Ecto neural progenitor cell (in vitro differentiated cells): ENCODE results near the gene BPHL.
"Not testable (repeated sequence)": the region's sequence is repeated elsewhere in the genome, so short reads cannot be mapped to it uniquely, and the experiment has no call there.

ENCODE experiments used
- DNase-seq: peaks from one replicate; pipeline ENCODE4 v3.0.0-alpha.2; 2018; ENCODE audit warnings: low spot score

BPHL gene

GRCh38 chr6:3179945-3180344 lies 61.4 kb downstream of the BPHL start:
- not testable (repeated sequence) for DNase-seq

GRCh38 chr6:3181105-3181504 lies 62.6 kb downstream of the BPHL start:
- DNase-seq = no peak

- no peak for DNase-seq
These were observed 64.6 kb downstream of the BPHL start for GRCh38 chr6:3183066-3183465.

- no peak for DNase-seq
These were observed 68.5 kb downstream of the BPHL start for GRCh38 chr6:3186974-3187382.

- DNase-seq = no peak
These were observed 69.8 kb downstream of the BPHL start for GRCh38 chr6:3188262-3188661.

GRCh38 chr6:3189192-3189591 lies 70.7 kb downstream of the BPHL start:
- DNase-seq = not testable (repeated sequence)

- DNase-seq = no peak
These were observed 71.5 kb downstream of the BPHL start for GRCh38 chr6:3190056-3190455.

- no peak for DNase-seq
These were observed 72.3 kb downstream of the BPHL start for GRCh38 chr6:3190779-3191178.

GRCh38 chr6:3193102-3193849 lies 74.8 kb downstream of the BPHL start:
- DNase-seq = peak; percentile 60

- DNase-seq = peak; percentile 74
These were observed 76.3 kb downstream of the BPHL start for GRCh38 chr6:3194535-3195419.

GRCh38 chr6:3195420-3195694 lies 76.8 kb downstream of the BPHL start:
- no peak for DNase-seq

GRCh38 chr6:3195695-3196497 lies 77.4 kb downstream of the BPHL start:
- DNase-seq = peak; percentile 67

GRCh38 chr6:3196770-3197169 lies 78.3 kb downstream of the BPHL start:
- DNase-seq = no peak

GRCh38 chr6:3197734-3198133 lies 79.2 kb downstream of the BPHL start:
- DNase-seq = not testable (repeated sequence)

GRCh38 chr6:3199382-3199781 lies 80.9 kb downstream of the BPHL start:
- DNase-seq = peak; percentile 23

GRCh38 chr6:3200682-3201081 lies 82.2 kb downstream of the BPHL start:
- peak; percentile 7 for DNase-seq

GRCh38 chr6:3201388-3201787 lies 82.9 kb downstream of the BPHL start:
- no peak for DNase-seq
